ENCODE measurements around the gene CALU.

CALU gene

DNA sequence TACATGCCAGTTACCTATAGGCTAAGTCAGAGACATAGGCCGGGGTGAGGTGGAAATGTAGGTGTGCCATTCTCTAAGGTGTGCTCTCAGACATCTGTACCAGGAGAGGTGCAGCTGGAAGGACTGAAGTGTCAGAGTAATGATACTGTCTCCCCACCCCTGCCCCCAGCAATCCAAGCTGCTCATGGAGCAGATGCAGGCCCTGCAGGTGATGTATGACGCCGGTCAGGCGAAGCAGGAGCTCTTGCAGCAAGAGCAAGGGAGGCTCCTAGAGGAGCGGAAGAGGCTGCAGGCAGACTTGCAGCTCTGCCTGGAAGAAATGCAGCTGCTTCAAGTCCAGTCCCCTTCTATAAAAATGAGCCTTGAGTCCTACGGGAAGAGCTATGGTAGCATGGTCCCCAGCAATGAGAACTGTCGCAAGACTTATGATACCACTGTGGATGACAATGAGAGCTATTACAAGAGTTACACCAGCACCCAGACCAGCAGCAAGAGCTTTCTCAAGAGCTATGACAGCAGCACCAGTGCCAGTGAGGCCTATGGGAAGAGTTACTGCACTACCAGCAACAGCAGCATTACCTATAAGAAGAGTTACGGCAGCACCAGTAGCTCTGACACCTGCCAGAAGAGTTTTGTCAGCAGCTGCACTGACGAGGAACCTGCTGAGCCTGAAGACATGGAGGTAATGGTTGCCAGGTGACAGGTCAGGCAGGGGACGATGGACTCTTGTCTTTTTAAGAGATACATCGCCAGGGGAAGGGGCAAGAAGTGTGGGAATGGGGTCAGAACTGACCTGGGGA lies 72.7 kb downstream of the CALU start:
- DNase-seq (ENCODE audit: low read depth), result no peak

- no peak for DNase-seq (ENCODE audit: low read depth)
Measured at GRCh38 chr7:128812514-128813168, 73.5 kb downstream of the CALU start.

DNA sequence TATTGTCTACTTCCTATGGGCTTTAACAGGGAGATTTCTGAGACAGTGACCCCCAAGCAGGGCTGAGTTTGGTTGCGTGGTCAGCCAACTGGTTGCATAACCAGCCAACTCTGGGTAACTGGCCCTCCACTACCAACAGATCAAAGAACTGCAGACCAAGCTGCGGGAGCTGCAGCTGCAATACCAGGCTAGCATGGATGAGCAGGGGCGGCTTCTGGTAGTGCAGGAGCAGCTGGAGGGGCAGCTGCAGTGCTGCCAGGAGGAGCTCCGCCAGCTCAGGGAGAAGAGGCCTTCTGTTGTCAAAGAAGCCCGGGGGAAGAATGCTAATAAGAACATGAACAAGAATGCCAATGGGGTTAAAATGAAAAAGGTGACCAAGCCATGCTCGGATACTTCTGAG lies 75.3 kb downstream of the CALU start:
- DNase-seq (ENCODE audit: low read depth), result no peak

DNA sequence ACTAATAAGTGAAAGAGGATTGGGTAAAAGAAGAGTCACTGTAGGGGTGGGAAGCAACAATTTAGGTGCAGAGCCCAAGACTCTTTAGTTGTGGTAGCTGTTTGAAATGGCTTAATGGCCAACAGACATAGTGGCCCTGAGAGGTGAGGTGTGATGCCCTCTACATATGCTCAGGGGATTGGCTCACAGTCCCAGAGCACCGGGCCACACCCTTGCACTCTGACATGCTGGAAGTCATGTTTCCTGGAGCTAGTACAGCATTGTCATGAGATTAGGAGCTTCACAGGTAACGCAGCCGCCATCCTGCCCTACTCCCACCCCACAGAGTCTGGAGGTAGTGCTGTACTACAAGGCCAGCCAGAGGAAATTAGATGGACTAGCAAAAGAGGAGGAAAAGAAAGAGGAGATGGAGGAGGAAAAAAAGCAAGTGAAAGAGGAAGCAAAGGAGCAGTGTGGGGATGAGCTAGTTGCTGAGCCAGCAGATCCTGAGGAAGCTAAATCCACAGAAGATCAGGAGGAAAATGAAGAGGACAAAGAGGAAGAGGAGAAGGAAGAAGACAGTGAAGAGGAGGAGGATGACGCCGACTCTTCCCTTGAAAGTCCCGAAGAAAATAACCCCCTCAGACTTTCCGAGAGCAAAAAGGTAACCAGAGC lies 76.3 kb downstream of the CALU start:
- no peak for DNase-seq (ENCODE audit: low read depth)

- no peak for DNase-seq (ENCODE audit: low read depth)
Measured at GRCh38 chr7:128818694-128819093, 79.5 kb downstream of the CALU start.

Measured in activated T-cell treated with anti-CD3 and anti-CD28 coated beads for 1 hour (primary cell).